Measurements from ENCODE around the gene DCAF8L2. TPM values are rescaled to one million over a fixed set of nuclear protein-coding genes. Genes with fewer than 3 reads are reported as not detected.

DCAF8L2 gene
- total RNA-seq, 3 donors from 2014 or later: not detected

DNA sequence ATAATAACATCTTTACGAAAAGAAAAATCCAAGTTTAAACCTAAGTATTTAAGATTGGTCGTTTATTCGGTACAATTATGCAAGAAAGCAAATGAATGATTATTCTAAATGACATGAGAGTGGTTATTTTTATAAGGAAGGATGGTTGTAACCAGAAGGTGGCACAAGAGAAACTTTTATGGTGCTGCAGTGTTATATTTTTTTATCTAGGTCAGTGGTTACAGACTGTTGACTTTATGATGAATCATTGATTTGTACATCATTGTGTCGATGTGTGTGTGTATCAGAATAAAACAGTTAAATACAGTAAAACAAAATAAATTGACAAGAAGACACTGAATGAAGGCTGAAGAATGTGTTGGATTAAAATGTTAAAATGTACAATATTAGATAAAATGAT, 9.8 kb downstream of the DCAF8L2 start:
- Histone ChIP-seq H3K4me1 (ENCODE audit: low read depth) (no peaks in the 10 kb centered on the region), H3K9me3 (no peaks in the 10 kb centered on the region), H3K4me3 (no peak overlapping the region), H3K36me3 (ENCODE audit: low read depth) (no peaks in the 10 kb centered on the region)
- no peak for DNase-seq
- ATAC-seq: peak; percentile 89
- TF ChIP-seq, protein P1, sequence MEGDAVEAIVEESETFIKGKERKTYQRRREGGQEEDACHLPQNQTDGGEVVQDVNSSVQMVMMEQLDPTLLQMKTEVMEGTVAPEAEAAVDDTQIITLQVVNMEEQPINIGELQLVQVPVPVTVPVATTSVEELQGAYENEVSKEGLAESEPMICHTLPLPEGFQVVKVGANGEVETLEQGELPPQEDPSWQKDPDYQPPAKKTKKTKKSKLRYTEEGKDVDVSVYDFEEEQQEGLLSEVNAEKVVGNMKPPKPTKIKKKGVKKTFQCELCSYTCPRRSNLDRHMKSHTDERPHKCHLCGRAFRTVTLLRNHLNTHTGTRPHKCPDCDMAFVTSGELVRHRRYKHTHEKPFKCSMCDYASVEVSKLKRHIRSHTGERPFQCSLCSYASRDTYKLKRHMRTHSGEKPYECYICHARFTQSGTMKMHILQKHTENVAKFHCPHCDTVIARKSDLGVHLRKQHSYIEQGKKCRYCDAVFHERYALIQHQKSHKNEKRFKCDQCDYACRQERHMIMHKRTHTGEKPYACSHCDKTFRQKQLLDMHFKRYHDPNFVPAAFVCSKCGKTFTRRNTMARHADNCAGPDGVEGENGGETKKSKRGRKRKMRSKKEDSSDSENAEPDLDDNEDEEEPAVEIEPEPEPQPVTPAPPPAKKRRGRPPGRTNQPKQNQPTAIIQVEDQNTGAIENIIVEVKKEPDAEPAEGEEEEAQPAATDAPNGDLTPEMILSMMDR (IDR thresholded peaks at IDR 0.05): no peak
- intact Hi-C loops (cut with DNase I, micrococcal nuclease): no loop called here

DNA sequence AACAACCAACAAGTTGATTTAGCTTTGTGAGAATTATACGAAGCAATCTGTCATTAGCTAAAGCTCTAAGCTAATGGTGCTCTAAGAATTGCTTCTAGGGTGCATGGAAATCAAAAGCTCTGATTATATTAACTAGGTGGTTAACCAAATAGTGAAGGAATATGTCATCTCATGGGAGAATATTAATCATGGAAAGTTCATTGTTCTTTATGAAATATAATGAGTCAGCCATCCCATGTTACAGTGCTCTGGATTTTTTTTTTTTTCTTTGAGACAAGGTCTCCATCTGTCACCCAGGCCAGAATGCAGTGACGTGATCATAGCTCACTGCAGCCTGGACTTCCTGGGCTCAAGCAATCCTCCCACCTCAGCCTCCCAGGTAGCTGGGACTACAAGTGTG, 10.5 kb downstream of the DCAF8L2 start:
- TF ChIP-seq, protein P1 (IDR thresholded peaks at IDR 0.05): no peak
- Histone ChIP-seq H3K36me3 (ENCODE audit: low read depth) (no peaks in the 10 kb centered on the region), H3K4me3 (no peak overlapping the region), H3K9me3 (no peaks in the 10 kb centered on the region), H3K4me1 (ENCODE audit: low read depth) (no peaks in the 10 kb centered on the region)
- intact Hi-C loops (cut with DNase I, micrococcal nuclease): no loop called here
- ATAC-seq: no peak
- no peak for DNase-seq

DNA sequence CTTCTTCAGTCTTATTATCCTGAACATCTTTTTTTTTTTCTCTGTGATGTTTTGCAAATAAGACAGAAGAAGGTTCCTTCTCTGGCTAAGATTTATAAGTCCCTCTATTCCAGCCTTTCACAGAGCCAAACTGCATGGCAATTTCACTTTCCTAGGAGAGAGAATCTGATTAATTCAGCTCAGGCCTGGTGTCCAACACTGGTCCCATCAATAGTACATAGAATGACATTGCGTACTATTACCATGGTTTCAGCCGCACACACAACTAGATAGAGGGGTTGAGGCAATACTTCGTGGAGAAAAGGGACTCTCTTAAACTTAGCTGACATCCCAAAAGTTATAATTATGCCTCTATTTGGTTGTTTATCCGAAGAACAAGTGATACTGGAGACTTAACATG, 18.5 kb downstream of the DCAF8L2 start:
- Histone ChIP-seq H3K4me1 (ENCODE audit: low read depth) (no peaks in the 10 kb centered on the region), H3K4me3 (no peak overlapping the region), H3K9me3 (no peaks in the 10 kb centered on the region), H3K36me3 (ENCODE audit: low read depth) (no peaks in the 10 kb centered on the region)
- ATAC-seq (no peak), DNase-seq (no peak)
- TF ChIP-seq, protein P1 (IDR thresholded peaks at IDR 0.05): no peak
- intact Hi-C loops (cut with DNase I, micrococcal nuclease): no loop called here

- TF ChIP-seq, protein P1 (IDR thresholded peaks at IDR 0.05): no peak
- Histone ChIP-seq H3K9me3 (no peaks in the 10 kb centered on the region), H3K4me3 (no peak overlapping the region), H3K4me1 (ENCODE audit: low read depth) (no peaks in the 10 kb centered on the region), H3K36me3 (ENCODE audit: low read depth) (no peaks in the 10 kb centered on the region)
- ATAC-seq (peak; percentile 81), DNase-seq (no peak)
- intact Hi-C loops (cut with DNase I, micrococcal nuclease): no loop called here
Measured at GRCh38 chrX:27619459-27619858, 29.3 kb downstream of the DCAF8L2 start.

GRCh38 chrX:27619975-27620374, 29.8 kb downstream of the DCAF8L2 start:
- TF ChIP-seq, protein P1 (IDR thresholded peaks at IDR 0.05): no peak
- Histone ChIP-seq H3K36me3 (ENCODE audit: low read depth) (no peaks in the 10 kb centered on the region), H3K4me3 (no peak overlapping the region), H3K9me3 (no peaks in the 10 kb centered on the region), H3K4me1 (ENCODE audit: low read depth) (no peaks in the 10 kb centered on the region)
- intact Hi-C loops (cut with DNase I, micrococcal nuclease): no loop called here
- DNase-seq (no peak), ATAC-seq (peak; percentile 57)

DNA sequence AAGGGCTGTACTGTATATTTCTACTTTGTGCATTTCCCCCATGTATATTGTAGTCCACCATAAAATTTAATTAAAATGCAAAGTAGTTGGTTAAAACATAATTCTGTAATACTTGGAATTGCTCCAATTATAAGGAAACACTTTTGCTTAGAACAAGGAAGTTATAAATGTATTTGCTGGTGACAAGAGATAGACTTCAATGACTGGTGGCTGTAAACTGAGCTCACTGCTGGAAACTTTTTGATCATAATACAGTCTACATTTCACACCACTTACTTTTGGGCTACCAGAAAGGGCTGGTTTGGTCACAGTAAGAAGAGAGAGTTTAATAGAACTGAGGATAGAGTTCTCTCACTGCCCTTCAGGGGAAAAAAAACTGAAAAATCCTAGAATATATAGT, 32.7 kb downstream of the DCAF8L2 start:
- intact Hi-C loops (cut with DNase I, micrococcal nuclease): no loop called here
- TF ChIP-seq, protein P1 (IDR thresholded peaks at IDR 0.05): no peak
- H3K36me3 ChIP-seq (ENCODE audit: low read depth): no peaks in the 10 kb centered on the region
- DNase-seq (no peak), ATAC-seq (peak; percentile 70)
- H3K9me3 ChIP-seq: no peaks in the 10 kb centered on the region
- H3K4me3 ChIP-seq: no peak overlapping the region
- H3K4me1 ChIP-seq (ENCODE audit: low read depth): no peaks in the 10 kb centered on the region
